HEK293 (cell line): ENCODE results near the gene IL13RA2.

Experiments
- BCL11B ChIP-seq: fragments of 450-650 bp; formaldehyde crosslinking; IDR thresholded peaks from 2 replicates; pipeline ENCODE4 v1.5.1; 2016; ENCODE audit warnings: low read depth, missing biosample characterization, missing genetic modification characterization
- CTCF ChIP-seq: fragments of 450-650 bp; formaldehyde crosslinking; IDR thresholded peaks from 2 replicates; pipeline ENCODE4 v1.5.1; 2016; ENCODE audit warnings: missing biosample characterization, missing genetic modification characterization
- REST ChIP-seq: fragments of 450-650 bp; formaldehyde crosslinking; IDR thresholded peaks from 2 replicates; pipeline ENCODE4 v1.5.1; 2016; ENCODE audit warnings: missing biosample characterization, missing genetic modification characterization
- SP2 ChIP-seq: fragments of 450-650 bp; formaldehyde crosslinking; IDR thresholded peaks from 2 replicates; pipeline ENCODE4 v1.5.1; 2016; ENCODE audit warnings: missing biosample characterization, missing genetic modification characterization
- TCF7L2 ChIP-seq: IDR thresholded peaks from 2 replicates; pipeline ENCODE4 v1.6.1; 2011; ENCODE audit warnings: low read depth, mild to moderate bottlenecking, inconsistent platforms, low read length, moderate library complexity, borderline replicate concordance
- ZBTB44 ChIP-seq: fragments of 450-650 bp; IDR thresholded peaks from 2 replicates; pipeline ENCODE4 v1.5.1; 2018; ENCODE audit warnings: missing biosample characterization, mild to moderate bottlenecking, missing genetic modification characterization
- ZFP3 ChIP-seq: fragments of 450-650 bp; formaldehyde crosslinking; IDR thresholded peaks from 2 replicates; pipeline ENCODE4 v1.5.1; 2016; ENCODE audit warnings: low read depth, missing biosample characterization, missing genetic modification characterization
- ZNF175 ChIP-seq: fragments of 450-650 bp; formaldehyde crosslinking; IDR thresholded peaks from 2 replicates; pipeline ENCODE4 v1.5.1; 2016; ENCODE audit warnings: missing biosample characterization, missing genetic modification characterization
- ZNF274 ChIP-seq, 2 experiments: fragments of 200-500 bp in 1 of 2; fragments of 450-650 bp in 1 of 2; sonication (Bioruptor generic) in 1 of 2; formaldehyde crosslinking in 1 of 2; IDR thresholded peaks; 2 replicates each; pipeline versions ENCODE4 v1.5.1 to v1.6.1; 2014 to 2016; ENCODE audit warnings: borderline replicate concordance in 1 of 2, inconsistent platforms in 1 of 2, low read length in 1 of 2, missing biosample characterization in 1 of 2, missing genetic modification characterization in 1 of 2
- ZNF670 ChIP-seq: fragments of 450-650 bp; formaldehyde crosslinking; IDR thresholded peaks from 2 replicates; pipeline ENCODE4 v1.5.1; 2016; ENCODE audit warnings: missing biosample characterization, missing genetic modification characterization, low read depth
- TF ChIP-seq, protein P1 (sequence below): fragments of 450-650 bp; formaldehyde crosslinking; IDR thresholded peaks from 2 replicates; pipeline ENCODE4 v1.5.0; 2017; ENCODE audit warnings: missing biosample characterization, missing genetic modification characterization, borderline replicate concordance

DNA sequence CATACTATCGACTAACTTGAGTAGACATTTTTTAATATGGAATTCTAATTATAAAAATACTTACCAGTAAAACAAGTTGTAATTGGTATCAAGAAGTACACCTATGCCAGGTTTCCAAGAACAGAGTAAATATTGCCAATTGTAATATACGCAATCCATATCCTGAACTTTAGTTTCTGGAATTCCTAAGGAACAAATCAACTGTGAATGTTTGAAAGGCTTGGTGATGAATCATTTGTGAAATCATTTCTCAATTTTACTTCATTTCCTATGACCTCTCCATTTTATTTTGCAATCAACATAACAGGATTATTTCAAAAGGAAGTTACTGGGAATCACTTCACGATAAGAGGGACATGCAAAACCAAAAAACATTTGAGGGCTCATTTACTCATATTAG lies 3.7 kb downstream of the IL13RA2 start:
- TF ChIP-seq TCF7L2 (no peak), CTCF (no peak), ZFP3 (tag by site-specific recombination) (no peak), ZNF274 (IDR thresholded peaks at IDR 0.05; ENCODE audit: low read length) (no peak), ZNF274 (tag by site-specific recombination; IDR thresholded peaks at IDR 0.05; ENCODE audit: borderline replicate concordance) (no peak), REST (tag by site-specific recombination) (no peak), SP2 (no peak), ZBTB44 (no peak), ZNF175 (tag by site-specific recombination) (no peak), ZNF670 (tag by site-specific recombination) (no peak), BCL11B (tag by site-specific recombination) (no peak)
- TF ChIP-seq, protein P1, sequence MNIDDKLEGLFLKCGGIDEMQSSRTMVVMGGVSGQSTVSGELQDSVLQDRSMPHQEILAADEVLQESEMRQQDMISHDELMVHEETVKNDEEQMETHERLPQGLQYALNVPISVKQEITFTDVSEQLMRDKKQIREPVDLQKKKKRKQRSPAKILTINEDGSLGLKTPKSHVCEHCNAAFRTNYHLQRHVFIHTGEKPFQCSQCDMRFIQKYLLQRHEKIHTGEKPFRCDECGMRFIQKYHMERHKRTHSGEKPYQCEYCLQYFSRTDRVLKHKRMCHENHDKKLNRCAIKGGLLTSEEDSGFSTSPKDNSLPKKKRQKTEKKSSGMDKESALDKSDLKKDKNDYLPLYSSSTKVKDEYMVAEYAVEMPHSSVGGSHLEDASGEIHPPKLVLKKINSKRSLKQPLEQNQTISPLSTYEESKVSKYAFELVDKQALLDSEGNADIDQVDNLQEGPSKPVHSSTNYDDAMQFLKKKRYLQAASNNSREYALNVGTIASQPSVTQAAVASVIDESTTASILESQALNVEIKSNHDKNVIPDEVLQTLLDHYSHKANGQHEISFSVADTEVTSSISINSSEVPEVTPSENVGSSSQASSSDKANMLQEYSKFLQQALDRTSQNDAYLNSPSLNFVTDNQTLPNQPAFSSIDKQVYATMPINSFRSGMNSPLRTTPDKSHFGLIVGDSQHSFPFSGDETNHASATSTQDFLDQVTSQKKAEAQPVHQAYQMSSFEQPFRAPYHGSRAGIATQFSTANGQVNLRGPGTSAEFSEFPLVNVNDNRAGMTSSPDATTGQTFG (tag by site-specific recombination) = no peak
